GM12801 (cell line): ENCODE data around the gene PELI2.

Experiments used
- CTCF ChIP-seq: IDR thresholded peaks from one replicate; pipeline ENCODE4 v1.5.1; 2011; ENCODE audit warnings: control low read depth; ENCODE audit not compliant: insufficient read length; ENCODE audit errors: extremely low read depth

The PELI2 gene

GRCh38 chr14:56339855-56340701, 221.9 kb downstream of the PELI2 start:
- peak; percentile 59 for TF ChIP-seq CTCF

- no peak for TF ChIP-seq CTCF
Measured at GRCh38 chr14:56340932-56341331, 222.7 kb downstream of the PELI2 start.

GRCh38 chr14:56341766-56342493, 223.7 kb downstream of the PELI2 start:
- no peak for TF ChIP-seq CTCF

GRCh38 chr14:56342494-56342942, 224.3 kb downstream of the PELI2 start:
- TF ChIP-seq CTCF: no peak

- no peak for TF ChIP-seq CTCF
Measured at GRCh38 chr14:56349960-56350359, 231.7 kb downstream of the PELI2 start.
